ENCODE data around the gene TBRG4. TPM values are rescaled to one million over a fixed set of nuclear protein-coding genes. Genes with fewer than 3 reads are reported as not detected.

Gene TBRG4
- polyA plus RNA-seq, 6 donors from 2014 or later = 26.5 to 49.9 (median 40.6) TPM

- Mint-ChIP-seq H3K4me1 (peaks cover 7 to 14% (median 11%) of the 10 kb centered on the region in 3 donors), H3K27me3 (peaks cover 34 to 53% (median 49%) of the 10 kb centered on the region in 3 donors), H3K36me3 (no peaks in the 10 kb centered on the region), H3K27ac (no peak overlapping the region), H3K9me3 (no peaks in the 10 kb centered on the region), H3K4me3 (no peak overlapping the region)
- ATAC-seq (ENCODE audit: low read depth in 2 of 2) (no peak), DNase-seq (no peak)
Observed at GRCh38 chr7:45151967-45152366, 40.5 kb upstream of the TBRG4 start.

DNA sequence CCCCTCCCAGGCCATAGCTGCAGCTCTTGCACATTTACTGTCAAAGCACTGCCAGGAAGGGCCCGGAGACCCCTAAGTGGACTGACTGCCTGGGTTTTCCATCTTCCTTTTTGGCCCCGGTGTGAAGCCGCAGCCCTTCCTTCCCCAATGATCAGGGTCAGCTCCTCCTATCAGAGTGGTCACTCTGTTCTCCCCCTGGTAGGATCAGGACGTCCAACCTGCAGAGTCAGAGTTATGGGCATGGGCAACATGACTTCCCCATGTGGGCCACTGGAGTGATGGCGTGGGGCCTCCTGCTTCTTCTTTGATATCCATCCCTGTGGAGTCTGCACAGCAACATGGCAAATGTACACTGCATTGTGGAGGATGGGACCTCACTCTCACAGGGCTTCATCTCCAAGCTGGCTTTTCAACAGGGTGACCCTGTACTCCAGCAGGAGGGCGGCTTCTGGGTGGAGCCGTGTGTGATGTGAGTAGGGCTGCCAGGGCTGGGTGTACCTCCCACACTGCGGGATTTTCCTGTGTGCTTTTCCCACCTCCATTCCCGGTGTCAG is 39.7 kb upstream of the TBRG4 start:
- ATAC-seq (ENCODE audit: low read depth in 2 of 2) (no peak), DNase-seq (no peak)
- Mint-ChIP-seq H3K27ac (peak overlapping the region in 1 of 6 donors; percentile 89), H3K4me1 (peaks cover 5 to 10% (median 6%) of the 10 kb centered on the region in 3 donors), H3K27me3 (peaks cover 30 to 50% (median 47%) of the 10 kb centered on the region in 3 donors), H3K9me3 (no peaks in the 10 kb centered on the region), H3K4me3 (no peak overlapping the region), H3K36me3 (no peaks in the 10 kb centered on the region)

DNA sequence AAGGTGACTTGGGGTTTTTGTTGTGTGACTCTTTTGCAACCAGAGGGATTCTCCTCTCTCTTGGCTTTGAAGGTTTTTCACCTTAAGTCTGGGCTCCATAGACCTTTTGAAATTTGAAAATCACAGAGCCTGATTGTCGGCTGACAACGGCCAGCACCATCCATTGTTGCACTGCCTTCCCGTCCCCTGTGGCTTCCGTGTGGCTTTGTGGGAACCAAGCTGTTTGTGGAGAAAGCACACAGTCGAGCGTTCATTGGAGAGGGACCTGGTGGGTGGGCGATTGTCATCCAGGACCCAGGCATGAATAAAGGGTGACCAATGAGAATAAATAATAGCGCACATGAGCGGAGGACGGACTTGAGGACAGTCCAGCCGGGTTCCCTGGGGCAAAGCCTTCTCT is 38.7 kb upstream of the TBRG4 start:
- Mint-ChIP-seq H3K9me3 (no peaks in the 10 kb centered on the region), H3K27me3 (peaks cover 30 to 51% (median 41%) of the 10 kb centered on the region in 3 donors), H3K4me3 (no peak overlapping the region), H3K36me3 (no peaks in the 10 kb centered on the region), H3K4me1 (peaks cover 5 to 10% (median 6%) of the 10 kb centered on the region in 3 donors), H3K27ac (no peak overlapping the region)
- DNase-seq (no peak), ATAC-seq (ENCODE audit: low read depth in 2 of 2) (no peak)

- ATAC-seq (ENCODE audit: low read depth in 2 of 2) = no peak
- Mint-ChIP-seq H3K27ac (peak overlapping the region in 1 of 6 donors; percentile 15), H3K4me3 (no peak overlapping the region)
Observed at GRCh38 chr7:45149606-45150005, 38.1 kb upstream of the TBRG4 start.

GRCh38 chr7:45148653-45148973 is 37.1 kb upstream of the TBRG4 start:
- no peak overlapping the region for H3K27ac Mint-ChIP-seq
- no peaks in the 10 kb centered on the region for H3K9me3 Mint-ChIP-seq
- H3K36me3 Mint-ChIP-seq = no peaks in the 10 kb centered on the region
- peaks cover 0 to 4% (median 0%) of the 10 kb centered on the region in 3 donors for H3K4me1 Mint-ChIP-seq
- no peak for DNase-seq
- ATAC-seq (ENCODE audit: low read depth in 2 of 2) = no peak
- peaks cover 29 to 64% (median 54%) of the 10 kb centered on the region in 3 donors for H3K27me3 Mint-ChIP-seq
- H3K4me3 Mint-ChIP-seq = no peak overlapping the region

More at GRCh38 chr7:45149606-45150005, 38.1 kb upstream of the TBRG4 start:
- Mint-ChIP-seq H3K27me3 (peaks cover 26 to 57% (median 44%) of the 10 kb centered on the region in 3 donors), H3K36me3 (no peaks in the 10 kb centered on the region), H3K9me3 (no peaks in the 10 kb centered on the region), H3K4me1 (peaks cover 4 to 7% (median 4%) of the 10 kb centered on the region in 3 donors)
- no peak for DNase-seq

- no peak for ATAC-seq (ENCODE audit: low read depth in 2 of 2)
- H3K9me3 Mint-ChIP-seq = no peaks in the 10 kb centered on the region
- H3K27ac Mint-ChIP-seq = peak overlapping the region in 1 of 6 donors; percentile 74
- peaks cover 25 to 64% (median 56%) of the 10 kb centered on the region in 3 donors for H3K27me3 Mint-ChIP-seq
- no peaks in the 10 kb centered on the region for H3K4me1 Mint-ChIP-seq
- no peak for DNase-seq
- no peaks in the 10 kb centered on the region for H3K36me3 Mint-ChIP-seq
- H3K4me3 Mint-ChIP-seq = no peak overlapping the region
Observed at GRCh38 chr7:45147858-45148652, 36.6 kb upstream of the TBRG4 start.

DNA sequence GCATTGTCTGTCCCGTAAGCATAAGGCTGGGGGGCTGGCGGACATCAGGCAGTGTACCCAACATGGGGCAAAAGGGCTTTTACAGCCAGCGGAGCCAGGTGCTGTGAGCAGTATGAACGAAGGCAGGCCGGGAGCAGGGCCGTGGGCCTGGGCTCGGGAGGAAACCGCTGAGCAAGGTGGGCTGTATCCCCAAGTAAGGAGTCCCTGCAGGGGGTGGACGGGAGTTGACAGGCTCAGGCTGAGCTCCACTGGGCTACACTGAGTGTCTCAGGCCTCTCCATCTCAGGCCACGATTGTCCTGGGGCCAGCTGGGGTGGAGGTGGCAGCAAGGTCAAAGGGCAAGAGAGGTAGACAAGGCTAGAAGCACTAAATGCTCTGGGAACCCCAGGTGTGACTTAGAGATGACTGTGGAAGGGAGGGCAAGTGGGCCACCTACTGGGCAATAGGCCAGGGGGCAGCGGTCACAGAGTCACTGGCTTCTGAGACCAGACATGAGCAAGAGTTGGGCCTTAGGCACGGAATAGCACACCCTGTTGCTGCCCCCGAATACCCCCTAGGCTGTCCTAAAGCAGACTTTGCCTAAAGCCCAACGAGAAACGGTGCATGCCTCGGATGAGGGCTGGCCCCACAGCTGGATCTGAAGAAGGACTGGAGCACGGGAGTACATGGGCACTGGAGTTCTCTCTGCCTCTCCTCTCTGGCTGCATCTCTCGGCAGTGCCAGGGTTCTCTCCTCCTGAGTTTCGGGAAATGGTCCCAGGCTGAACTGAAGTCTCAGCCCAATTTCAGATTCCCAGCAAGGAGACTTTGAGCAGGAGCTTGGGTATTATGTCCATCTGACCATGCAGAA is 35.3 kb upstream of the TBRG4 start:
- Mint-ChIP-seq H3K4me3 (no peak overlapping the region), H3K27me3 (peaks cover 19 to 64% (median 47%) of the 10 kb centered on the region in 3 donors), H3K27ac (no peak overlapping the region), H3K9me3 (no peaks in the 10 kb centered on the region), H3K4me1 (no peaks in the 10 kb centered on the region), H3K36me3 (no peaks in the 10 kb centered on the region)
- DNase-seq (no peak), ATAC-seq (ENCODE audit: low read depth in 2 of 2) (no peak)

- no peaks in the 10 kb centered on the region for H3K36me3 Mint-ChIP-seq
- ATAC-seq (ENCODE audit: low read depth in 2 of 2) (no peak), DNase-seq (no peak)
- H3K27ac Mint-ChIP-seq = no peak overlapping the region
- H3K27me3 Mint-ChIP-seq = peaks cover 19 to 59% (median 43%) of the 10 kb centered on the region in 3 donors
- H3K4me1 Mint-ChIP-seq = peaks cover 2 to 4% (median 3%) of the 10 kb centered on the region in 3 donors
- H3K4me3 Mint-ChIP-seq = no peak overlapping the region
- no peaks in the 10 kb centered on the region for H3K9me3 Mint-ChIP-seq
Observed at GRCh38 chr7:45145881-45146280, 34.4 kb upstream of the TBRG4 start.

- Mint-ChIP-seq H3K27me3 (peaks cover 9 to 40% (median 29%) of the 10 kb centered on the region in 3 donors), H3K27ac (no peak overlapping the region), H3K9me3 (no peaks in the 10 kb centered on the region), H3K36me3 (no peaks in the 10 kb centered on the region), H3K4me1 (peaks cover 13 to 18% (median 14%) of the 10 kb centered on the region in 3 donors), H3K4me3 (no peak overlapping the region)
- no peak for DNase-seq
- no peak for ATAC-seq (ENCODE audit: low read depth in 2 of 2)
Observed at GRCh38 chr7:45143616-45144015, 32.1 kb upstream of the TBRG4 start.

DNA sequence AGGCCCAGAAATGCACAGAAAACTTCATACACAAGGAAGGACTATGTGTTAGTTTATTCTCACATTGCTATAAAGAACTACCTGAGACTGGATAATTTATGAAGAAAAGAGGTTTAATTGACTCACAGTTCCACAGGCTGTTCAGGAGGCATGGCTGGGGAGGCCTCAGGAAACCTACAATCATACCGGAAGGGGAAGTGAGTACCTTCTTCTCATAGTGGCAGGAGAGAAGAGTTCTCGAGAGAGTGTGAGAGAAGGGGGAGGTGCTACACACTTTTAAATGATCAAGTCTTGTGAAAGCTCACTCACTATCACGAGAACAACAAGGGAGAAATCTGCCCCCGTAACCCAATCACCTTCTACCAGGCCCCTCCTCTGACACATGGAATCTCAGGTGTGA is 29.3 kb upstream of the TBRG4 start:
- no peak for DNase-seq
- Mint-ChIP-seq H3K27ac (peak overlapping the region in 1 of 6 donors; percentile 17), H3K4me3 (no peak overlapping the region), H3K27me3 (peaks cover 5 to 24% (median 17%) of the 10 kb centered on the region in 3 donors), H3K36me3 (no peaks in the 10 kb centered on the region), H3K9me3 (no peaks in the 10 kb centered on the region), H3K4me1 (peaks cover 18 to 30% (median 25%) of the 10 kb centered on the region in 3 donors)
- ATAC-seq (ENCODE audit: low read depth in 2 of 2) = no peak

- peak overlapping the region in 1 of 8 donors; percentile 39 for H3K4me3 Mint-ChIP-seq
- peaks cover 0 to 6% (median 5%) of the 10 kb centered on the region in 3 donors for H3K27me3 Mint-ChIP-seq
- DNase-seq = no peak
- H3K36me3 Mint-ChIP-seq = no peaks in the 10 kb centered on the region
- ATAC-seq (ENCODE audit: low read depth in 2 of 2) = no peak
- H3K9me3 Mint-ChIP-seq = no peaks in the 10 kb centered on the region
- H3K4me1 Mint-ChIP-seq = peaks cover 18 to 33% (median 25%) of the 10 kb centered on the region in 3 donors
- H3K27ac Mint-ChIP-seq = peak overlapping the region in 5 of 6 donors; percentile 19 to 94 (median 76)
Observed at GRCh38 chr7:45138433-45139267, 27.2 kb upstream of the TBRG4 start.

DNA sequence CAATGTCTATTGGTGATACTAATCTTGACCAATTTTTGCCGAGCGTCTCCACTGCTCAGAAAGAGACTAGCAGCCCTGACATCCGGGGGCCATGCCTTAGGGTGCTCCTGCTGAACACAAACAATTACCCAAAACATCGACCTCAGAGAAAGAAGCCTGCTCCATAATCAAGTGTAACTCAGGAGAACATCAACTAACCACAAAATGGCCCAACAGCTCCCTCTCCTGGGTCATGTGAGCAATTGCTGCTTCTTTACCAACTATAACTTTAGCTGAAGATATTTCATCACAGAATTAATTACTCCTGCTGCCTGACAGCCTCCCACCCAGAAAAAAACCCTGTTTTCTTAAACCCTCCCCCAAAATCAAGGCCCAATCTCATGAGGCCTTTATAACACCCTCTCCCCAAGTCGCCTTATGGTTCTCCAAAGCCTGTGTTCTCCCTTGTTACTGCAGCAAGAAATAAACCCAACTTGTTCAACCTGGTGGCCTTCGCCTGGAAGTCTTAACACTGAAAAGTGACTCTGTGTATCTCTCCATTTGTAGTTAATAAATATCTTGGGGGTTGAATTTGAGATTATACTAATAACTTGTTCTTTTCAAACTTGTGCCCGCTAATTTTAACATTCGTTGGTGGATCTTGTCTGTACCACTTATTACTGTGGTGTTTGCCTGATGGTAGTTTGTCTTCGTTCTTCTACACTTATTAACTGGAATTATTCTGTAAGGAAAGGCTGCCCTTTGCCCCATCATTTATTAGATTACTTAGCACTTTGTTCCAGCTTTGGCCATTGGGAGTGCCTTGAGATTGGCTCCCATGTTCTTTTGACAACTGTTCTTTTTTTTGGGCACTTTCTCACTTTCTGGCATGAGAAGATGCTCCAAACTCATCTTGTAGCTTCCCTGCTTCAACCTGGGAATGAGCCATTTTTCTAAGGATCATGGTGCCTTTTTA is 24.9 kb upstream of the TBRG4 start:
- H3K4me1 Mint-ChIP-seq = peaks cover 18 to 33% (median 25%) of the 10 kb centered on the region in 3 donors
- peak overlapping the region in 3 of 6 donors; percentile 0 to 60 (median 38) for H3K27ac Mint-ChIP-seq
- no peaks in the 10 kb centered on the region for H3K9me3 Mint-ChIP-seq
- H3K36me3 Mint-ChIP-seq = no peaks in the 10 kb centered on the region
- H3K27me3 Mint-ChIP-seq = peaks cover 0 to 13% (median 8%) of the 10 kb centered on the region in 3 donors
- ATAC-seq (ENCODE audit: low read depth in 2 of 2) = peak; percentile 77 to 83
- H3K4me3 Mint-ChIP-seq = peak overlapping the region in 1 of 8 donors; percentile 68
- peak; percentile 64 for DNase-seq
